Renal cortical epithelial cell (primary cell): ENCODE measurements around the gene VPS13C. TPM values are rescaled to one million over a fixed set of nuclear protein-coding genes. Genes with fewer than 3 reads are reported as not detected.

Source experiments
- DNase-seq: peaks from one replicate; pipeline ENCODE4 v3.0.0-alpha.2; 2011; ENCODE audit warnings: low read depth
- total RNA-seq: library from RNA; depleted of rRNA; stranded (reverse); fragments of >200 nt; gene quantifications from 2 replicates; pipeline ENCODE4 v1.2.3, GENCODE V29; 2014

The VPS13C gene
- total RNA-seq, 1 donor from 2014 or later, result 117 TPM

GRCh38 chr15:61856295-61856694, 204.0 kb downstream of the VPS13C start:
- DNase-seq, result no peak

GRCh38 chr15:61853195-61853594, 207.1 kb downstream of the VPS13C start:
- no peak for DNase-seq

- no peak for DNase-seq
Observed at GRCh38 chr15:61851955-61852354, 208.3 kb downstream of the VPS13C start.

- DNase-seq, result no peak
Observed at GRCh38 chr15:61849447-61849846, 210.8 kb downstream of the VPS13C start.

GRCh38 chr15:61841466-61841865, 218.8 kb downstream of the VPS13C start:
- no peak for DNase-seq

- DNase-seq, result no peak
Observed at GRCh38 chr15:61840090-61840489, 220.2 kb downstream of the VPS13C start.

- no peak for DNase-seq
Observed at GRCh38 chr15:61839546-61839945, 220.7 kb downstream of the VPS13C start.

- DNase-seq, result peak; percentile 16
Observed at GRCh38 chr15:61835496-61836106, 224.6 kb downstream of the VPS13C start.

GRCh38 chr15:61835029-61835428, 225.2 kb downstream of the VPS13C start:
- DNase-seq, result no peak

- peak; percentile 61 for DNase-seq
Observed at GRCh38 chr15:61834076-61834697, 226.1 kb downstream of the VPS13C start.

GRCh38 chr15:61832223-61832622, 228.0 kb downstream of the VPS13C start:
- DNase-seq, result no peak

- DNase-seq, result no peak
Observed at GRCh38 chr15:61831505-61831921, 228.7 kb downstream of the VPS13C start.

GRCh38 chr15:61830536-61831330, 229.5 kb downstream of the VPS13C start:
- DNase-seq, result no peak

GRCh38 chr15:61829514-61829889, 230.7 kb downstream of the VPS13C start:
- no peak for DNase-seq

GRCh38 chr15:61828860-61829513, 231.3 kb downstream of the VPS13C start:
- DNase-seq, result no peak

- DNase-seq, result no peak
Observed at GRCh38 chr15:61828008-61828407, 232.2 kb downstream of the VPS13C start.

- DNase-seq, result no peak
Observed at GRCh38 chr15:61827131-61827530, 233.1 kb downstream of the VPS13C start.

- DNase-seq, result no peak
Observed at GRCh38 chr15:61824291-61824690, 236.0 kb downstream of the VPS13C start.

GRCh38 chr15:61822511-61822910, 237.7 kb downstream of the VPS13C start:
- DNase-seq, result no peak

- no peak for DNase-seq
Observed at GRCh38 chr15:61820951-61821350, 239.3 kb downstream of the VPS13C start.

GRCh38 chr15:61820212-61820611, 240.0 kb downstream of the VPS13C start:
- no peak for DNase-seq

- DNase-seq, result no peak
Observed at GRCh38 chr15:61819386-61819785, 240.9 kb downstream of the VPS13C start.
